Activated CD8-positive, alpha-beta memory T cell treated with anti-CD3 and anti-CD28 coated beads for 48 hours (primary cell): ENCODE data around the gene GM2A.
"Not testable (repeated sequence)": the region's sequence is repeated elsewhere in the genome, so short reads cannot be mapped to it uniquely, and the experiment has no call there.

Experiments used
- DNase-seq, 3 experiments: peaks; one replicate each; pipeline ENCODE4 v3.0.0-alpha.2; 2020; ENCODE audit warnings: low read depth in 2 of 3, low spot score in 2 of 3

GM2A gene

GRCh38 chr5:151227918-151228447, 25.0 kb upstream of the GM2A start:
- DNase-seq, result no peak

DNA sequence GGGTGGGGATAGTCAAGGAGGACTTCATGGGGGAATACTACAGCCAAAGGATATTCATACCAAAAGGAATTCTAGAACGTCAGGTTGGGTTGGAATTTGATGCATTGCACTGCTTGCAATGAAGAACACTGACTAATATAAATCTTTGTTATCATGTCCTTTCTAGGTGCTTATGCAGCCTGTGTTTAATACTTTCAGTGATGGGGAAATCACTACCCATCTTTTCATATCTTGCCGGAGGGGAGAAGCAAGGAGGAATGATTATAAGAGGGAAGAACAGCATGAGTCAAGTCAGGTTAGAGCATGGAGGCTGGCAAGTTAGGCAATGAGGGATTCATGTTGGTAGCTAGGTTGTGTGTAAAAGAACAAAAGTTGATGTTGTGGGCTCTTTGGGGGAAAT, 24.0 kb upstream of the GM2A start:
- no peak for DNase-seq

DNA sequence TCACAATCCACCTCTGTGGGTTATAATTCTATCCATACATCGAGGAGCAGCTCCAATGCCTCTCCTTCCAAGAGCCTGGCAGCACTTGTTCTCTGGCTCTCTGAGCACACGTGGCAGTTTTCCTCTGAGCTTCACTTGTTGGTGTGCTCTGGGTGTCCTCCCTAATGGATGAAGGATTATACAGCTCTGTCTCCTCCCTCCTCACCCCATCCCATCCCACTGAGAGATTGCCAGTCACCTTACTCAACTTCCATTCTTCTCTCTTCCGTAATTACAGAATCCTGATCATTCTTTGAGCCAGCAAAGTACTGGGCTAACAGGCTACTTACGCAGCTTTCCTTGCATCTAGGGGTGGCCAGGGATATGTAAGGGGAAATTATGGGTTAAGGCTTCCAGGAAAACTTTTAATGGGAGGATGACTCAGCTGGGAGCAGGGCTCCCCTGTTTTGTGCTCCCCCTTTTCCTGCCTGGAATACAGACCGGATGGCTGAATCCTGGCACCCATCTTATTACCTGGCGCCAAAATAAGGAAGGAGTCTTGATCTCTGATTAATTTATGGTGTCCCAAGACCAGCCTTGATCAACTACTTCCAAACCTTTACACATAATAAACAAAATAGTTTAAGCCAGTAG, 22.8 kb upstream of the GM2A start:
- DNase-seq, result no peak

DNA sequence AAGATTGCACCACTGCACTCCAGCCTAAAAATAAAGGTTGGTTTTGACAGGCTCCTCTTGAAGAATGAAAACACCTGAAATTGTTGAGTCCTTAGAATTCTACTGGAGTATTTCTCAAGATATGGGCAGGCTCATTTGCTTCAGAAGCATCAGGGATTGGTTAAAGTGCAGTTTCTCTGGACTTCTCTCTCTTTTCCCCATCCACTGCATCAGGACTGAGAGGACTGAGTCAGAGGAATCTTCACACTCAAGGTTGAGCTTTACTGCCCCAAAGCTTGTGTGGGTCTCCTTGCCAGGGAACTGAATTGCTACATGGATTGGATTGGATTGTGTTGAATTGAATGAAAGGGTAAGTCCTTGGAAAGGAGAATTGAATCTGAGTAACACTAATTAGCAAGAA, 21.6 kb upstream of the GM2A start:
- DNase-seq, result no peak

GRCh38 chr5:151233616-151234085, 19.3 kb upstream of the GM2A start:
- DNase-seq, result no peak

GRCh38 chr5:151234476-151235238, 18.3 kb upstream of the GM2A start:
- DNase-seq, result no peak

DNA sequence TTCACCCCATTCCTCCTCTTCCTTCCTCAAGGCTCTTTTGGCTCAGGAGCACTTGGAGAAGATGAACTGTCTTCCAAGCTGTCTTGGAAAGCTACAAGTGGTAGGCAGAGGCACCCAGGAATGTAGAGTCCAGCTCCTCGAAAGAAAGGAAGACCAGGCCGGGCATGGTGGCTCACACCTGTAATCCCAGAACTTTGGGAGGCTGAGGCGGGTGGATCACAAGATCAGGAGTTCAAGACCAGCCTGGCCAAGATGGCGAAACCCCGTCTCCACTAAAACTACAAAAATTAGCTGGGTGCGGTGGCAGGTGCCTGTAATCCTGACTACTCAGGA, 17.8 kb upstream of the GM2A start:
- DNase-seq, result not testable (repeated sequence)

DNA sequence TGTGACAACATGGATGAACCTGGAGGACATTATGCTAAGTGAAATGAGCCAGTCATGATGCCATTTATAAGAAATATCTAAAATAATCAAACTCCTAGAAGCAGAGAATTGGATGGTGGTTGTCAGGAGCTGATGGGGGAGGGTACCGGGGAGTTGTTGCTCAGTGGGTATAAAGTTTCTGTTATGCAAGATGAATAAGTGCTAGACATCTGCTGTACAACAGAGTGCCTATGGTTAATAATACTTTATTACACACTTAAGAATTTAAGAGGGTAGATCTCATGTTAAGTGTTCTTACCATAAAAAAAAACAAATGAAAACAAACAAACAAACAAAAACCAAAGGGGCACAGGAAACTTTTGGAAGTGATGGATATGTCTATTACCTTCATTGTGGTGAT, 16.1 kb upstream of the GM2A start:
- DNase-seq, result no peak

DNA sequence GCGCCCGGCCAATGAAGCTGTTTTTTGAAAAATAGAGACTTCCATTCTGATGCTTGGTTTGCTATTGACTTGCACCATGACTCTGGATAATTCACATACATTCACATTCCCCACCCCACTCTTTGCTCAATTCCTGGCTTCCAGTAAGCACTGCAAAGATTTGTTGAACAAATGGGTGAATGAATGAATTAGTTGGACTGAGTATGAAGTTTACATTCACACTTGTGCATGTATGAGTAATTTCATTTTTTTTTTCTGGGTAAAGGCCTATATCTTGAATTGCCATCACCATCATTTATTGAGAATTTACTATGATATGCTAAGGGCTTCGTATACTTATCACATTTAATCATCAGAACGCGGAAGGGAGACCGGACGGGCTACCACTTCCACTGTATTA, 15.3 kb upstream of the GM2A start:
- no peak for DNase-seq

DNA sequence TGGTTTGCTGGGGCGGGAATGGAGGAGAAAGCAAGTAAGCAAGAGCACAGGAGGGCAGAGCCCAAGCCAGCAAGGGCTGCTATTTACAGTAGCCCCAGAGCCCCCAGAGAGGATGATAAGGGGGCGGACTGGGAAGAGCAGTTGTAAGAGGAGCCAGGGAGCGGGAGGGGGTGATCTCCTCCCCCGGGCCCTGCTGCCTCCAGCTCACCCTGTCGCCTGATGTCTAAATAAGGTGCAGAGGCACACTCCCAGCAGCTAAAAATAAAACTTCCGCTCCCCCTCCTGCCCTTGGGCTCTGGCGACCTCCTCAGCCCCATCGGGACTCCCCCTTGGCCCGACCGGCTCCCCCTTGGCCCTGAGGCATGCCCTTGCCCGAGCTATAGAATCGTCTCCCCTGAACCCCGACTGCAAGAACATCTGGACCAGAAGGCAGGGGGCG, 14.7 kb upstream of the GM2A start:
- no peak for DNase-seq

DNA sequence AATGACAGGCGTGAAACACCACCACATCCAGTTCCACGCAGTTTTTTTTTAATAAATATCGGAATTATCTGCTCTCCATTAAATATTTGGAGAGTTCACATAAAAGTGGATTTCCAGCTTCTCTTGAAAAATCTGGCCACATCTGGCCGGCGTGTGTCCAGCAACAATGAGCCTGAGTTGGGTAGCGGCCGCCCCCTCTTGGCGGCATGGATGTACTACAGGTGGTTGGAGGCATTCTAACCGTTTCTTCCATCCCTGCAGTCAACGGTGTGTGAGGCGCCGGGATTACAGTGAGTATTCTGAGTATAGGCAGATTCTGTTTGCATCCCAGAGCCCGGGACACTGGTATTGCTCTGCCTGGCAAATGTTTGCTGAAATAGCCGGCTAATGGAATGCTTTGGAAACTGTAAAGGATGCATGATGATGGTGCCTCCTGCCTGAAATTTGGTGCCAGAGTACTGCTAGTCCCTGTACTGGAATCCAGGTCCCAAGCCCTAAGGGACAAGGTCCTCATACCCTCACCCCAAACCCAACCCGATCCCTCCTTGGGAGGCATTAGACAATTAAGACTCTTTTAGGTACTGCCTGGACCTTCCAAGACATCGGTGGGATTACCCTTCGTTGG, 13.6 kb upstream of the GM2A start:
- DNase-seq, result peak in 1 of 3 experiments; percentile 52

- not testable (repeated sequence) for DNase-seq
Observed at GRCh38 chr5:151240268-151240835, 12.6 kb upstream of the GM2A start.

DNA sequence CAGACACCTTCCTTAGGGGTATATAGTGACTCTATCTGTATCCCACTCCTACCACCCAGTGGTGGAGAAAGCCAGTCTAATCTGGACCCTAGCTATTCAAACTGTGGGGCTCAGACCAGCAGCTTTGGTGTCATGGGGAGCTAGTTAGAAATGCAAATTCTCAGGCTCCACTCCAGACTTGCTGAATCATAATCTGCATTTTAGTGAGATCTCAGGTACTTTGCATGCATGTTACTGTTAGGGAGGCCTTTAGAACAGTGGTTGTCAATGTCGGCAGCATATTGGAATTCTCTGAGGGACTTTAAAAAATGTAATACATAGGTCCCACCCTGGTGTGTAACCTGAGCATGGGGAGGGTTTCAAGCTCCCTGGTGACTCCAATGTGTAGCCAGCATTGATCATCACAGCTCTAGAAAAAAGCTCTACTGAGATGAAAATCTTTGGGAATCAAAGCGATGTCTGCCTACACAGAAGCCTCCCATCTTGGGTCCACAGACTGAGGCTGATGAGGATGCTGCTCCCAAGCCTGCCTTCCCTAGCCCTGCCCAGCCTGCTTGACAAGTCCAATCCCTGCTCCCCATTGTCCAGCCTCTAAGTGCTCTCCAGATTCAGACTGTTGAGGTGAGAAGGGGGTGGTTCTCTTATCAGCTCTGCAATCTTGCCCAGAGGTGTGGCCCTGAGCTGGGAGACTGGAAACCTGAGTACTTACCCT, 11.9 kb upstream of the GM2A start:
- DNase-seq, result no peak

GRCh38 chr5:151243127-151243526, 9.9 kb upstream of the GM2A start:
- DNase-seq, result no peak

- no peak for DNase-seq
Observed at GRCh38 chr5:151243564-151243963, 9.4 kb upstream of the GM2A start.

- no peak for DNase-seq
Observed at GRCh38 chr5:151244206-151244605, 8.8 kb upstream of the GM2A start.

- no peak for DNase-seq
Observed at GRCh38 chr5:151245680-151246219, 7.2 kb upstream of the GM2A start.

- DNase-seq, result no peak
Observed at GRCh38 chr5:151248651-151249050, 4.3 kb upstream of the GM2A start.

- DNase-seq, result no peak
Observed at GRCh38 chr5:151249281-151249680, 3.7 kb upstream of the GM2A start.

- no peak for DNase-seq
Observed at GRCh38 chr5:151250346-151251000, 2.5 kb upstream of the GM2A start.
